ENCODE data around the gene FBXL13. TPM values are rescaled to one million over a fixed set of nuclear protein-coding genes. Genes with fewer than 3 reads are reported as not detected.
"Not testable (repeated sequence)": the region's sequence is repeated elsewhere in the genome, so short reads cannot be mapped to it uniquely, and the experiment has no call there.

The FBXL13 gene
- total RNA-seq, 1 donor from 2014 or later: 0.51 TPM

- intact Hi-C loops (cut with DNase I); ATAC-seq (ENCODE audit: poor library complexity); DNase-seq: not testable (repeated sequence)
Measured at GRCh38 chr7:103037823-103038739, 36.5 kb downstream of the FBXL13 start.

GRCh38 chr7:103037476-103037822, 37.1 kb downstream of the FBXL13 start:
- DNase-seq: no peak
- intact Hi-C loops (cut with DNase I): no loop called here
- no peak for ATAC-seq (ENCODE audit: poor library complexity)

- ATAC-seq (ENCODE audit: poor library complexity); DNase-seq; intact Hi-C loops (cut with DNase I): not testable (repeated sequence)
Measured at GRCh38 chr7:103034318-103034717, 40.3 kb downstream of the FBXL13 start.

GRCh38 chr7:103031781-103032180, 42.8 kb downstream of the FBXL13 start:
- intact Hi-C loops (cut with DNase I): no loop called here
- DNase-seq (no peak), ATAC-seq (ENCODE audit: poor library complexity) (no peak)

GRCh38 chr7:103031024-103031423, 43.6 kb downstream of the FBXL13 start:
- no peak for DNase-seq
- ATAC-seq (ENCODE audit: poor library complexity): no peak
- intact Hi-C loops (cut with DNase I): no loop called here

GRCh38 chr7:103025341-103025740, 49.3 kb downstream of the FBXL13 start:
- no peak for ATAC-seq (ENCODE audit: poor library complexity)
- intact Hi-C loops (cut with DNase I): no loop called here

GRCh38 chr7:103023578-103023977, 51.0 kb downstream of the FBXL13 start:
- intact Hi-C loops (cut with DNase I); ATAC-seq (ENCODE audit: poor library complexity): not testable (repeated sequence)

More at GRCh38 chr7:103025341-103025740, 49.3 kb downstream of the FBXL13 start:
- DNase-seq: no peak

GRCh38 chr7:103021490-103021889, 53.1 kb downstream of the FBXL13 start:
- ATAC-seq (ENCODE audit: poor library complexity); intact Hi-C loops (cut with DNase I); DNase-seq: not testable (repeated sequence)

More at GRCh38 chr7:103023578-103023977, 51.0 kb downstream of the FBXL13 start:
- DNase-seq: not testable (repeated sequence)

GRCh38 chr7:103020876-103021275, 53.7 kb downstream of the FBXL13 start:
- ATAC-seq (ENCODE audit: poor library complexity); DNase-seq; intact Hi-C loops (cut with DNase I): not testable (repeated sequence)

- intact Hi-C loops (cut with DNase I); ATAC-seq (ENCODE audit: poor library complexity); DNase-seq: not testable (repeated sequence)
Measured at GRCh38 chr7:103018295-103018694, 56.3 kb downstream of the FBXL13 start.

- ATAC-seq (ENCODE audit: poor library complexity) (no peak), DNase-seq (no peak)
- intact Hi-C loops (cut with DNase I): no loop called here
Measured at GRCh38 chr7:103011650-103012049, 62.9 kb downstream of the FBXL13 start.

GRCh38 chr7:103010211-103010610, 64.4 kb downstream of the FBXL13 start:
- intact Hi-C loops (cut with DNase I): no loop called here
- ATAC-seq (ENCODE audit: poor library complexity) (no peak), DNase-seq (no peak)

GRCh38 chr7:103009466-103010185, 65.0 kb downstream of the FBXL13 start:
- intact Hi-C loops (cut with DNase I): no loop called here
- ATAC-seq (ENCODE audit: poor library complexity) (no peak), DNase-seq (no peak)

- intact Hi-C loops (cut with DNase I): no loop called here
- no peak for ATAC-seq (ENCODE audit: poor library complexity)
Measured at GRCh38 chr7:103003004-103003403, 71.6 kb downstream of the FBXL13 start.

GRCh38 chr7:103001210-103001609, 73.4 kb downstream of the FBXL13 start:
- no peak for ATAC-seq (ENCODE audit: poor library complexity)
- DNase-seq: no peak
- intact Hi-C loops (cut with DNase I): no loop called here

More at GRCh38 chr7:103003004-103003403, 71.6 kb downstream of the FBXL13 start:
- DNase-seq: no peak

- ATAC-seq (ENCODE audit: poor library complexity) (no peak), DNase-seq (no peak)
- intact Hi-C loops (cut with DNase I): no loop called here
Measured at GRCh38 chr7:102996957-102997356, 77.6 kb downstream of the FBXL13 start.

- intact Hi-C loops (cut with DNase I); DNase-seq; ATAC-seq (ENCODE audit: poor library complexity): not testable (repeated sequence)
Measured at GRCh38 chr7:102995609-102996008, 79.0 kb downstream of the FBXL13 start.

- no peak for DNase-seq
- no peak for ATAC-seq (ENCODE audit: poor library complexity)
- intact Hi-C loops (cut with DNase I): no loop called here
Measured at GRCh38 chr7:102994567-102994966, 80.0 kb downstream of the FBXL13 start.

- DNase-seq (no peak), ATAC-seq (ENCODE audit: poor library complexity) (no peak)
- intact Hi-C loops (cut with DNase I): no loop called here
Measured at GRCh38 chr7:102993718-102994029, 80.9 kb downstream of the FBXL13 start.

Measured in Right ventricle myocardium superior (tissue), 1 donor.